COLO829 (cell line): ENCODE results near the gene OR2T35.
"Not testable (repeated sequence)": the region's sequence is repeated elsewhere in the genome, so short reads cannot be mapped to it uniquely, and the experiment has no call there.

ENCODE experiments used
- DNase-seq: peaks from one replicate; pipeline ENCODE4 v3.0.0; 2012; ENCODE audit warnings: low spot score

Gene OR2T35, protein sequence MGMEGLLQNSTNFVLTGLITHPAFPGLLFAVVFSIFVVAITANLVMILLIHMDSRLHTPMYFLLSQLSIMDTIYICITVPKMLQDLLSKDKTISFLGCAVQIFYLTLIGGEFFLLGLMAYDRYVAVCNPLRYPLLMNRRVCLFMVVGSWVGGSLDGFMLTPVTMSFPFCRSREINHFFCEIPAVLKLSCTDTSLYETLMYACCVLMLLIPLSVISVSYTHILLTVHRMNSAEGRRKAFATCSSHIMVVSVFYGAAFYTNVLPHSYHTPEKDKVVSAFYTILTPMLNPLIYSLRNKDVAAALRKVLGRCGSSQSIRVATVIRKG

DNA sequence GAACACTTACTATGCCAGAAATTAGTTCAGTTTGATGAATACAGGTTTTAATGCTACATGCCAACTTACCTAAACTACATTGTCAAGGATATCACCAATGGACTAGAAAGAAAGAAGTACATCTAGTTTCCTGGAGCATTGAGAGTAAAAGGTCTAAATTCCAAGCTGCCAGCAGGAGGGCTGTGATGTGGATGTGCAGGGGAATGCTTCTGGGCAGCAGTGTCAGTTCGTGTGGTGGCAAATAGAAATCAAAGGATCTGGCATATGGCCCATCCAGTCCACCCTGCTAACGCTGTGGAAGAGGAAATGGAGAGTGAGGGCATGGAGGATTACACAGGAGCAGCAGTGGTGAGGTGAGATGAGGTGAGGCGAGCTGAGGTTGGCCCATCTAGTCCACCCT is at the start of gene OR2T35:
Gene OR2T35, minus strand, starts transcription at position 101 of the 400 bp plus-strand sequence. CDS start 6,020 bp downstream, outside the sequence.
- DNase-seq: not testable (repeated sequence)

DNA sequence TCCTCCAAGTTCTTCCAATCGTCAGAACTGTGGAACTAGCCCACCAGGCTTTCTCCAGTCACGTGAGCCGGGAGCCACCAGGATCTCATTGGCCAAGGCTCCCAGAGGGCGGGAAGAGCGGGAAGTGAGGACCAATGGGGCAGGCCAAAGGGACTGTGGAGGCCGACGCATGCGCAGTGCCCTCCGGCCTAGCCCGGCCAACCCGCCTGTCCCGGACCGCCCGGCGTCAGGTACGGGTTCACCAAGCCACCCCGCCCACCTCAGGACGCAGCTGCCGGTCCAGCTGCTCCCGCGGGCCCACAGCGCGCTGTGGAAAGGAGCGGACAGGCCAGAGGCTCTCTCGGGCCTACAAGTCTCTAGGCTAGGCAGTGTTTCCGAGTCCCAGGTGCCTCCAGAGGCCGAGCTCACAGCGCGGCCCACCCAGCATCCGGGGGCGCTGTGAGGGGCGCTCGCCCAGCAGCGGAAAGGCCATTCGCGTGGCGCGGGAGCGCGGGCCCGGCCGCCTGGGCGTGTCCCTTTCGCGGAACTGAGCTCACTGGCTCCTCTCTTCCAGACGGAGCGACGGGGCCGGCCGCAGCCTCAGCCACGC is 46.6 kb upstream of the OR2T35 start:
- DNase-seq: no peak

DNA sequence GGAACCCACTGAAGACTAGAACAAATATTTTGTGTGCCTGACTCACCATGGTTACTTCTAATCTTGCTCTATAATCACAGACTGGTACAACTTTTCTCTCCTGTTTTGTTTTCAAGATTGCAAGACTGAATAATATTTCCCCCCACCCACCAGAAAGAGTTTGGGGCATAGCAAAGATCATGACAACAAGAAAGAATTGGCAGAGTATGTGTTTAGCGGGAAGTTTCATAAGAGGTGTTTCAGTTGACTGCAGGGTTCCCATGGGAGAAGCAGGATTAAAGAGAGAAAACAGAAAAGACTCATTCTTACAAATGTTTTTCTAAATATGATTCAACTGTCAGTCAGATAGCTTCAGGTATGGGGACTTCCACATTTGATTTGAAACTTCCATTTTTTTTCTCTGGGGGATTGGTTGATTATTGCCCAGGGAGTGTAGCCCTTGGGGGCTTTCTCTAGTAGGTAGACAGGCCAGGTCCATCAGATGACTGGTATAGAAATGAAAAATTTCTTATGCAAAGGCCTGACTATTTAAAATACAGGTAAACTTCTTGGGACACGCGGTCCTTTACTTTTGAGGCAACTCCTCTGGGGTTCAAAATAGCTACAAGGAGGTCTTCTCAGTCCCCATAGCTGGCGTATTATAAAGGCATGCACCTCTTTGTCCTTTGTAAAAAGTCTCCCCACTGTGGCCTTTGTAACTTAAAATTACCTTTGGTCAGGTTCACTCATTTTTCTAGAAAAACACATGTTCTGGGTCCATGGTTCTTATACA is 43.6 kb upstream of the OR2T35 start:
- DNase-seq: no peak

DNA sequence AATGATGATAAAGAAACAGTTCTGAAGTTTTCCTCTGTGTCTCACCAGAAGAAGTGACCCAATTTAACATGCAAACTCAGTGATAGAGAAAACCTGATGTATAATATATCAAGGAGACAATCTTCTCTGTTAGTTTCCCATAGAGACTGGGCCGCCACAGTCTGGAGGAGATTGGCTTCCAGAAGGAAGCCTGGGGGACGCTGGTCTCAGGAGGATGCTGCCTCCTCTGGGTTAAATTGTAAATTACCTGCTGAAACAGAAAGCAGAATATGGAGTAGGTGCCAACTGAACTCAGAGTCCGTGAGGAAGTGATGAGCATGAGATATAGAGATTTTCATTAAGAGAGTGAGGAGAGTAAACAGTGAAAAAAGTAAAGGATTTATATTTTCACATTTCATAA is 41.7 kb upstream of the OR2T35 start:
- DNase-seq: peak; percentile 56

DNA sequence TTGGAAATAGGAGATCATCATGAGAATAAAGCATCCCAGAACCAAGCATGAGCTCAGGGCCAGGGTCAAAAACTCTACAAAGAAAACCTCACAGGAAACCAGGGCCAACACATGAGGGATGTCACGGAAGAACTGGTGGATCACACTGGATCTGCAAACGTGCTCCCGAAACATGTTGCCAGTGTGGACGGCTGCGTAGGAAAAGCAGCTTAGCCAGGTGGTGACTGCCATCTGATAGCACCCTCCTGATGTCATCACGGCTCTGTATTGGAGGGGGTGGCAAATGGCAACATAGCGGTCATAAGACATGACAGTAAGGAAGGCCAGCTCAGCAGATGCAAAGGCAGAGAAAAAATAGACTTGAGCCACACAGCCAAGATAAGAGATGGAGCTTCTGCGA is 36.6 kb upstream of the OR2T35 start:
- DNase-seq: no peak

DNA sequence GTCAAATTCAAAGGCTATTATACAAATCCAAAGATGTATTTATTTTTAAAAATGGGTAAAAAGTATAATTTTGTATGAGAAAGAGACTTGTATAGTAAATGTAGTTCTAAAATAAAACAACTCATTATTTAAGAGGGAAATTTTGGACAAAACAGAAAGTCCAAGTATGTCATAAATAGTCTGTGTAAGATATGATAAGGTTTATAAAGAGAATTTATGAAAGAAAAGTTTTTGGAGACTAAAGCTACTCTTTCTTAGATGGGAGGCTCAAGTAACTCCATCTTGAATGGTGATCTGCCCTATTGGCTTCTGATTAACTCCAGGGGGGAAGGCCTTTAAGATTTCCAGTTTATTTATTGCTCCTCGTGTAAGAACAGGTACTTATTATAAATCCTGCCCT is 24.9 kb upstream of the OR2T35 start:
- no peak for DNase-seq

DNA sequence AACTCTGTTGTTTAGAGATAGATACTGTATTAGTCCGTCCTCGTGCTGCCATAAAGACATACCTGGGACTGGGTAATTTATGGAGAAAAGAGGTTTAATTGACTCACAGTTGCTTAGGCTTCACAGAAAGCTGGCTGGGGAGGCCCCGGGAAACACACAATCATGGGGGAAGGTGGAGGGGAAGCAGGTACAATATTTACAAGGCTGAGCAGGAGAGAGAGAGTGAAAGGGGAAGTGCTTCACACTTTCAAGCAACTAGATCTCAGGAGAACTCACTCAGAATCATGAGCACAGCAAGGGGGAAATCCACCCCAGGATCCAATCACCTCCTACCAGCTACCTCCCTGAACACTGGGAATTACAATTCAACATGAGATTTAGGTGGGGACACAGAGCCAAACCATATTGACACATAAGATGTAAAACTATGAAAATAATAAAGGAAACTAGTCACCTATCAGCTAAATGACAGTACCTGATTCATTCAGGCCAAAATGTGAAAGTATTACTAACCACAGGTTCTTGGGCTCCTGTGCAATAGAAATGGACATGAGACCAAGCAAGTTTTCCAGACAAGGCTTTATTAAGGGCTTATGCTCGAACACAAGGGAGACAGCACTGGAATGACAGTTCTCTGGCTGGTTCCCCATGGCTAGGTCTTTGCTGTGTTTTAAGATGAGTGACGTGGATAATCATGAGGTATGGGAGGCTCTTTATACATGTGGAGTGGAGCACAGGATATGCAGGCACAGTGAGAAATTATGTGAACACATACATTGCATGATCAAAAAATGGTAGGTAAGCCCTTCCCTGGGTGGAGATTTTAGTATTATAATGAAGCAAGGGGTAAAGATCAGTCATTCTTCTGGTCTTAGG is 18.6 kb upstream of the OR2T35 start:
- DNase-seq: not testable (repeated sequence)

DNA sequence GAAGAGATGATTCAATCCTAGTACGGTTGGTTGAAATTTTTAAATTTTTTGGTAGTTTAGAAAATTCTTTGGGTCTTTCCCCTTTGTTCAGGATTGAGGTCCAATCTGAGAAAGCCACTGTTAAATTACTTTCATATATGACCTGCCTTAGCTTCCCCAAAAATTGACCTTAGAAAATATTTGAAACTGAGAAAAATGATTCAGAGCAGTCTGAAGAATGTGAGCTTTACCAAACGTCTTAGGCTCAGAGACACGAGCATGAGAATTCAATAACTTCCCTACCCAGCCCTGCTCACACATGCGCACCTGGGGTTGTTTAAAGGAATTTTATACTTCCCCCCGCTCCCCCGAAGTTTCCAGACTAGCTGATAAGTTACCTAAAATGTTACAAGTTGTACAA is 11.7 kb upstream of the OR2T35 start:
- not testable (repeated sequence) for DNase-seq

DNA sequence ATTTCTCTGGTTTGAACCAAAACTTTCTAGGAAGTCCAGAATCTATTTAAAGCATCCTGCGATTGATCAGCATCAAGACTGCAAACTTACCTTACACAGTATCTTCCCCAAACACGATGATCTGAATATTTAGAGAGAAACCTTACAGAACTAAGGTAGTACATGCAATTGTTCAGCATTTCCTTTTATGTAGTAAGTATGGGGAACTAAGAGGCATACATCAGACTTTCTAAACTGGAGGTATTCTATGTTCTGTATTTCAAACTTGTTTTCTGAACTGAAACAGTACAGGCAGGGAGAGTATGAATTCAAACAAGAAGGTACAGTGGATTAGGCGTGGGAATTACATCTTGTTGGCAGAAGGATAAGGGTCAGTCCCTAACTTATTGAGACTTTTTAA is 10.3 kb upstream of the OR2T35 start, which contains the start of gene OR2T27:
Gene OR2T27, minus strand, starts transcription at position 175 of the 400 bp plus-strand sequence. CDS start 4,644 bp downstream, outside the sequence.
- not testable (repeated sequence) for DNase-seq

DNA sequence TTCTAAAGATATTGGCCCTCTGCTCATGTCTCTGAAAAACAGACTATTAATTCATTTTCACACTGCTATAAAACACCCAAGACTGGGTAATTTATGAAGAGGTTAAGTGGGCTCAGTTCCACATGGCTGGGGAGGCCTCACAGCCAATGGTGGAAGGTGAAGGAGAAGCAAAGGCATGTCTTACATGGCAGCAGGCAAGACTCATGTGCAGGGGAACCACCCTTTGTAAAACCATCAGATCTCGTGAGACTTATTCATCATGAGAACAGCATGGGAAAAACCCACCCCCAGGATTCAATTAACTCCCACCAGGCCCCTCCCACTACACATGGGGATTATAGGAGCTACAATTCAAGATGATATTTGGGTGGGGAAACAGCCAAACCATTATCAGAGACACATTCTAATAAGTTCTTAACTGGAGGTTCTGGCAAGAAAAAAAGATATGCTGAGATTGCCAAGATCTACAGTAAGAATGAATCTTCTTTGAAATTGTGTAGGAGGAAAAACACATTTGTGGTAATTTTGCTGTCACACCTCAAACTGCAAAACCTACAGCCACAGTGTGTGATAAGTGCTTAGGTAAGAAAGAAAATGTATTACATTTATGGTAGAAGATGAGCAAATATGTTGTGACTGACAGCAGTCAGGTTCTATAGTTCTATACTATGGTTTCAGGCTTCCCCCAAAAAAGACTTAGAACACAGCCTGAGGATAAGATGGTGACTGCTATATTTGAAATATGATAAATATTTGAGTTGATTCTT is 3.9 kb upstream of the OR2T35 start:
- DNase-seq: not testable (repeated sequence)

DNA sequence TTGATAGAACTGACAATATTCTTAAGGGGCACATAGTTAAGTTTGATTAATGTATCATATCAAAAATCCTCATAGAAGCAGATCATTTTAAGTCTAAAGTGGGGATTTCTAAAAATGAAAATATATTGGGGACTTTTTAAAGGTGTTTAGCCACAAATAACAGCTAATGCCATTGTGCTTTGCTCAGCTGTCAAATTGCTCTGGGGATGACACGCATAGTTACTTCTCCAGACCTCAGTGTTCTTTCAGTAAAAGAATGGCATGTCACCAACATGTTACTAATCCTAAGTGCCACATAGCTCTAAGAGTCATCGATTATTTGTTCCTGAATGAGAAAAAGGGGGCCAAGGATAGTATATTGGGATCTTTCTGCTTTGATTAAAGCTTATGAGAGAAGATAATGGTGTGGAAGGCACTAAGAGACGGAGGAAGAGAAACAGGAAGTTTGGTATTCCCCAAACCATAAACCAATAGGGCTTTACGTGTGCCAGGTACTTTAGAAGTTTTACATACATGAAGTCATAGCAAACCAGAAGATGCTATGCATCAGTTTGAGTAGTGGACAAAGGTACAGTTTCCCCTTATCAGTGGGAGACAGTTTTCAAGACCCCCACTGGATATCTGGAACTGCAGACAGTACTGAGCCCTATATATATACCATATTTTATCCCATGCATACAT is 2.0 kb downstream of the OR2T35 start:
- not testable (repeated sequence) for DNase-seq

DNA sequence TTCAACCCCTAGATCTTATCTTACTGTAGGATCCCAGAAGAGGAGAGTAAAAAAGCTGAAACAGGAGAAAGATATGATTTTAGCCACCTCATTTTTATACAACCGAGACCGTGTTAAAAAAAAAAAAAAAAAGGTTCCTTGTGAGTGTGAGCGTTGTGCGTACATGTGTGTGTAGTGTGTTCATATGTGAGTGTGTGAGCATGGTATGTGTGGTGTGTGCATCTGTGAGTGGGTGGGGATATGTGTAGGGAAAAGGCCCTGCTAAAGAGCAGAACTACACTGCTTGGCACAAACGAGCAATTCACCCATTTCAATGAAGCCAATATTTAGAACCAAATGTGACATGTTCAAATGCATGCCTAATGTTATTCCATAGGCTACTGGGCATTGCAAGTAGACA is 3.5 kb downstream of the OR2T35 start:
- not testable (repeated sequence) for DNase-seq

DNA sequence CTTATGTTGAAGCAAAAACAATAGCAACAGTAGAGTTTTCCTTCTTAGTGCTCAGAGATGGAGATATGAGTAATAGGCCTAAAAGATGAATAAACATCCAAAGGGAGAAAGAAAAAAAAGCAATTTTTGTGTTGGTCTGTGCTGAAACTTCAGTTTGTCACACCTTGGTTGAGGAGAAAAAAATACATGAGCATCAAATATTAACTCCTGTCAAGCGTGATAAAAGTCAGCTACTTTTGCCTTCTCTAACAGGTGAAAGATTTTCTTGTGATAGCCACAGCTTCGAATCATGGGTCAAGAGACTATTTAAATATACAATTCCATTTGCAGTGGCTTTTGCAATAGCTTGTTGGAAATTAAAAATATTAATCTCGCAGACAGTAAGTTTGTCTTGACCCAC is 4.2 kb downstream of the OR2T35 start:
- DNase-seq: not testable (repeated sequence)

DNA sequence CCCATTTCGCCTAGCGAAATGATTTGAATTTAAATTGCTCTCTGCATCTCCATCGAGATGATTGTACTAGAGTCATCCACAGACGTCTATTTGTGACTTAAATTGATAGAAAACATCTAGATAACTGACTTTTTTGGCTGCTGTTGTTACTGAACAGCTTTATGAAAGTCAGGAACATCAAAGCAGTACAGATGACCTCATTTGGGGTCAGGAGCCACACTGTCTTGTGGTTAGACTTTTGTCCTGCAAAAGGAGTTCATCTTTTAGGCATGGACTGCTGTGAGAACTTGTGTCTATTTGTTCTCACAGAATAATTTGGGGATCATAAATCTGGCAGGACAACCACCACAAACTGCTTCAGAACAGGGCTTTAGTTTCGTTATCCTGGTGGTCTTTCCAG is 5.4 kb downstream of the OR2T35 start:
- not testable (repeated sequence) for DNase-seq

DNA sequence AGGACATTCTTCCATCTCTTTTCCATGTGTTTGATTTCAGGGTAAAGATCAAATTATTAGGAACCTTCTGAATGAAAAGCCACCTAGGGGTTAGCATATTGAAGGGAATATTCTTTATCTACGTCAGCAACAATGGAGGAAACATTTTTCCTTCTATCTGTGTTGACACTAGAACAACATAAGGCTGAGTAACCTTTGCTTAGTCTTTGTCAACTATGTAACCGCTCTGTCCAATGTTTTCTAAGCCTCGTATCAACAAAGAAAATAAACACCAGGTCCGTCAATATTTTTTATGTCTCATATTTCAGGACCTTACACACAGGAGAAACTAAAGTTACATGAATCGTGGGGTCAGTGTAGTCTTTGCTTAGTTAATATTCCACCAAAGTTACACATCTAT is 8.5 kb downstream of the OR2T35 start:
- not testable (repeated sequence) for DNase-seq

DNA sequence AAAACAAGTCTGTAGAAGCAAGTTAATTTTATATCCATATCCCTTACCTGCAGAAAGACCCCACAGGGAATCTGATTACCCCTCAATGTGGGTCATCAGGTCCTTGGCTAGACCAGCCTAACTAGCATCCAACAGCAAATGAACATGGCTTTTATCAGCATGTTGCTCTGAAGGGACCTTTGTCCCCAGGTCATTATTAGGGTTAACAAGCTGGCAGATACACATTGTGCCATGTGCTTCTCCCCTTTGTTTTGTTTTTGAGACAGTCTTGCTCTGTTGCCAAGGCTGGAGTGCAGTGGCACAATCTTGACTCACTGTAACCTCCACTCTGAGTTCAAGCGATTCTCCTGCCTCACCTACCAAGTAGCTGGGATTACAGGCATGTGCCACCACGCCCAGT is 10.1 kb downstream of the OR2T35 start, which contains the start of gene OR2T11:
Gene OR2T11, minus strand, starts transcription at position 101 of the 400 bp plus-strand sequence. CDS start 7,963 bp downstream, outside the sequence.
- DNase-seq: not testable (repeated sequence)

DNA sequence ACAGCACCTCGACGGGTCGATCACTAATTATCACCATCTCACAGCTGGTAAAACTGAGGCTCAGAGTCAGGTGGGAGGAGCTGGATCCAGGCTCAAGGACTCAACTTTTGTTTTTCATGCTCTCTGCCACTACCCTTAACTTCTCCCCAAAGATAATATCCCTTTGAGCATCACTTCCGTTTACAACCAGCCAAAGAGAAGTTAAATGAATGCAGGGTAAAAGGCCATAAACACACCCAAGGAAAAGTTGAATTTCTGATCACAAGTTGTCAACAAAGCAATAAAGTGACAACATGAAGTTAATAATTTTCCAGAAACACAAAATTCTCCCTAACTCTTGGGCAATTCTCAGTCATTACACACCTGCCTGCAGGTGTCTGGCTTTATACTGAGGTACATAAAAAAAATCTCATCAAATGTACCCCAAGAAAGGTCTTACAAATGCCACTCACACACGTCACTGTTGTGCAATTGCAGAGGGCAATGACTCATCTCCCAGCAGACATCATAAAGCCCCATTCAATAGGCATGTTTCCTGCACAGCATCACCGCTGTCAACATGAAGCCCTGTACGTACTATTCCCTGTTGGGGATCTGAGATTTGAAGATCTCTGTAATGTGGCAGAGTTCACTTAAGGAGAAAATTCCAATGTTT is 13.6 kb downstream of the OR2T35 start:
- DNase-seq: no peak

DNA sequence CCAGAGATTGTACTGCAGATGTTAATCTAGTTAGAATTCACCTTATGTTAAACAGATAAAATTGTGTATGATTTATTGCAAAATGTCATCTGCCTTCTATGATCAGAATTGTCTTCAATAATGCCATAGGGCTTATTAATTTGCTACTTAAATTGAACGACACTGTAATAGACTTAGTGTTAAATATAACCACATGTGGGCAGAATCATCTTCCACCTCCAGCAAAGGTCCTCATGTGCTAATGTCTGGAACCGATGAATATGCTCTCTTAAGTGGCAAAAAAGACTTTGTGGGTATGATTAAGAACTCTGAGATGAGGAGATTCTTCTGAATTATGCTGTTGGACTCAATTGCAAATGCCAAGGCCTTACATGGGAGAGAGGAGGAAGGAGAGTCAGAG is 14.5 kb downstream of the OR2T35 start:
- DNase-seq: no peak

DNA sequence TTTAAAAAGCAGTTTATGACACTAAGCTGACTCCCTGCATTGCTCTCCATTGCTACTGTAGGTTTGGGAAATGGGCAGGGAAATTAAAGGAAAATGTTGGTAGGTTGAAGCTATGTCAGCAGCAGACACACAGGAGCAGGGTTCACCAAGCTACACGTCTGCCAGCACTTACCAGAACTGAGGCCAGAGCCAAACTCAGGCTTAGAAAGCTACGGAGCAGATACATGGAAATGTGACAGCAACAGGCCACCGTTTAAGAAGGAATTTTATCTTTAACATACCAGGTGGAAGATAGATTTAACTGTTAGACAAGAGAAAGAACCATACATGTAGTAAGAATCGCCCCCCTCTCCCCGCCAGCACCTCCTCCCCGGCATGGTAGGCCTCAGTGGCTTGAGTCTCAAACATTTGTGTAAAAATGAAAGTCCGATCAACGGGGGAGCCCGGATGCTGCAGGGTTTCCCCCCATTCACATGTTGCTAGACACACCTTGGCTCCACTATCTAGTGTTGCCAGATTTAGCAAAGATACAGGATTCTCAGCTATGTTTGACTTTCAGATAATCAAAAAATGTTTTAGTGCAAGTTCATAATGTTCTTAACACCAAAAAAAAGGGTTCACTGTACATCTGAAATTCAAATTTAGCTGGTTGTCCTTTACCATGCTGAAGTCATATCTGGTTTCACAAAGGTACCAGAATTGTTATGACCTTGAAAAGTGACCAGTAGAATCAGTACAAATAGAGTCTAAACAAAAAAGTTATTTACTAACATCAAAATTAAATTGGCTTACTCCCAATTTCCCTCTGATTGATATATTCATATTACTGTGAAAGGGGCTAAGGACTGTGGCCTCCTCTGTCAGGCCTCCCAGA is 16.9 kb downstream of the OR2T35 start:
- DNase-seq: no peak
